Hair follicular keratinocyte (primary cell): Measurements from ENCODE around the gene ACBD6. TPM values are rescaled to one million over a fixed set of nuclear protein-coding genes. Genes with fewer than 3 reads are reported as not detected.

Experiments
- total RNA-seq: library from RNA; depleted of rRNA; stranded (reverse); fragments of >200 nt; gene quantifications from 2 replicates; pipeline ENCODE4 v1.2.3, GENCODE V29; 2015

Gene ACBD6, protein sequence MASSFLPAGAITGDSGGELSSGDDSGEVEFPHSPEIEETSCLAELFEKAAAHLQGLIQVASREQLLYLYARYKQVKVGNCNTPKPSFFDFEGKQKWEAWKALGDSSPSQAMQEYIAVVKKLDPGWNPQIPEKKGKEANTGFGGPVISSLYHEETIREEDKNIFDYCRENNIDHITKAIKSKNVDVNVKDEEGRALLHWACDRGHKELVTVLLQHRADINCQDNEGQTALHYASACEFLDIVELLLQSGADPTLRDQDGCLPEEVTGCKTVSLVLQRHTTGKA
- 80.1 and 82.8 TPM in 2 replicates for total RNA-seq

GRCh38 chr1:180502361-180503279 is at the start of gene ACBD6:
ACBD6 (minus strand) TSS chr1:180502577; CDS start chr1:180502266, 311 bp downstream.

Other genes starting within 250 kb of the ACBD6 start
- gene OVAAL, start 56.4 kb upstream of the ACBD6 start, total RNA-seq = not detected in 2 replicates
- gene XPR1, start 129.4 kb upstream of the ACBD6 start, total RNA-seq = 21.9 and 26.1 TPM in 2 replicates